H1 (cell line): ENCODE measurements around the gene CCDC196. TPM values are rescaled to one million over a fixed set of nuclear protein-coding genes. Genes with fewer than 3 reads are reported as not detected.

Experiments used
- CTCF ChIA-PET: fragments of 300-600 bp; sonication (Branson Sonifier 250); formaldehyde crosslinking; loops from one replicate; lab custom pipeline; 2021; ENCODE audit not compliant: partially characterized antibody; lab: Charles Lee
- POLR2A ChIA-PET: fragments of 300-600 bp; sonication (Branson Sonifier 250); formaldehyde crosslinking; loops from one replicate; lab custom pipeline; 2021; ENCODE audit warnings: inconsistent platforms; ENCODE audit not compliant: partially characterized antibody; lab: Charles Lee
- DNase-seq, 2 experiments: peaks; one replicate each; pipeline versions ENCODE4 v3.0.0 to v3.0.0-alpha.2; 2010 to 2022; ENCODE audit warnings: low spot score in 2 of 2, low read depth in 1 of 2, mixed read lengths in 1 of 2
- FAIRE-seq: peaks from 2 replicates; lab custom pipeline; 2011; peaks lifted over from hg19 to GRCh38; lab: Jason Lieb, UNC
- H2AFZ ChIP-seq: 2 replicates; pipeline ENCODE4 v1.8.1; 2012; ENCODE audit warnings: low read length, inconsistent platforms
- H2AK5ac ChIP-seq: 2 replicates; pipeline ENCODE4 v1.6.1; 2013; ENCODE audit warnings: low read depth, low read length
- H2BK120ac ChIP-seq: replicated peaks from 2 replicates; pipeline ENCODE3; 2013; ENCODE audit warnings: low read depth, low read length, inconsistent platforms
- H2BK12ac ChIP-seq: 2 replicates; pipeline ENCODE4 v1.6.1; 2013; ENCODE audit warnings: low read depth, low read length
- H2BK15ac ChIP-seq: 2 replicates; pipeline ENCODE4 v1.6.1; 2013; ENCODE audit warnings: low read length
- H2BK20ac ChIP-seq: 2 replicates; pipeline ENCODE4 v1.6.1; 2013; ENCODE audit warnings: low read length
- H2BK5ac ChIP-seq: 2 replicates; pipeline ENCODE4 v1.6.1; 2013; ENCODE audit warnings: low read depth, low read length
- H3K14ac ChIP-seq: 2 replicates; pipeline ENCODE4 v1.6.1; 2013; ENCODE audit warnings: inconsistent platforms; ENCODE audit not compliant: insufficient read length
- H3K18ac ChIP-seq: 2 replicates; pipeline ENCODE4 v1.6.1; 2013; ENCODE audit warnings: low read length; ENCODE audit errors: extremely low read depth
- H3K23ac ChIP-seq: 2 replicates; pipeline ENCODE4 v1.6.1; 2013; ENCODE audit warnings: inconsistent platforms; ENCODE audit not compliant: insufficient read length
- H3K23me2 ChIP-seq: 2 replicates; pipeline ENCODE4 v1.6.1; 2013; ENCODE audit warnings: low read depth, low read length
- H3K27ac ChIP-seq: 2 replicates; pipeline ENCODE4 v1.6.1; 2011; ENCODE audit warnings: low read depth, low read length, inconsistent platforms
- H3K27me3 ChIP-seq, 4 experiments: replicated peaks in 1 of 4; 1 replicate in 1 of 4; 2 replicates in 3 of 4; pipeline versions ENCODE4 v1.6.1 to v1.8.1; 2011 to 2013; ENCODE audit warnings: low read length in 3 of 4, mild to moderate bottlenecking in 3 of 4, inconsistent platforms in 2 of 4, mixed read lengths in 2 of 4, moderate library complexity in 1 of 4; ENCODE audit not compliant: control insufficient read depth in 3 of 4, insufficient read depth in 3 of 4; ENCODE audit errors: extremely low read depth in 1 of 4
- H3K36me3 ChIP-seq, 4 experiments: 2 replicates each; pipeline versions ENCODE4 v1.6.1 to v1.8.1; 2011 to 2013; ENCODE audit warnings: mild to moderate bottlenecking in 4 of 4, low read length in 3 of 4, moderate library complexity in 2 of 4, control low read depth in 1 of 4, inconsistent platforms in 1 of 4; ENCODE audit not compliant: insufficient read depth in 4 of 4, control insufficient read depth in 2 of 4
- H3K4ac ChIP-seq: replicated peaks from 2 replicates; pipeline ENCODE3; 2013; ENCODE audit warnings: low read length, low read depth, mixed read lengths, inconsistent platforms; ENCODE audit not compliant: insufficient read length
- H3K4me1 ChIP-seq, 4 experiments: replicated peaks in 1 of 4; 1 replicate in 1 of 4; 2 replicates in 3 of 4; pipeline versions ENCODE4 v1.6.1 to v1.8.1; 2011 to 2013; ENCODE audit warnings: low read length in 3 of 4, inconsistent platforms in 2 of 4, mixed read lengths in 1 of 4; ENCODE audit not compliant: insufficient read depth in 4 of 4, control insufficient read depth in 3 of 4
- H3K4me2 ChIP-seq, 2 experiments: 2 replicates each; pipeline versions ENCODE4 v1.6.1 to v1.8.1; 2011 to 2013; ENCODE audit warnings: low read depth in 2 of 2, low read length in 2 of 2, control low read depth in 1 of 2, inconsistent platforms in 1 of 2, mild to moderate bottlenecking in 1 of 2; ENCODE audit not compliant: insufficient read depth in 1 of 2
- H3K4me3 ChIP-seq, 4 experiments: fragments of 200-600, 300-600 bp in 1 of 4; sonication (generic), shearing (Covaris generic), sonication (Bioruptor Twin) in 1 of 4; 2 replicates each; pipeline versions ENCODE4 v1.5.1 to v1.8.1; 2011 to 2016; ENCODE audit warnings: low read length in 4 of 4, low read depth in 3 of 4, control low read depth in 2 of 4, inconsistent platforms in 2 of 4, mild to moderate bottlenecking in 2 of 4, mixed read lengths in 1 of 4, moderate library complexity in 1 of 4; ENCODE audit not compliant: insufficient read depth in 2 of 4; ENCODE audit errors: extremely low read depth in 1 of 4
- H3K56ac ChIP-seq: replicated peaks from 2 replicates; pipeline ENCODE3; 2013; ENCODE audit warnings: low read depth, mild to moderate bottlenecking, mixed read lengths, low read length, inconsistent platforms; ENCODE audit not compliant: insufficient read length
- H3K79me1 ChIP-seq: 2 replicates; pipeline ENCODE4 v1.6.1; 2013; ENCODE audit warnings: low read depth, low read length, control low read depth
- H3K79me2 ChIP-seq, 2 experiments: 2 replicates each; pipeline versions ENCODE4 v1.6.1 to v1.8.1; 2012 to 2013; ENCODE audit warnings: low read length in 2 of 2, mild to moderate bottlenecking in 2 of 2, inconsistent platforms in 1 of 2; ENCODE audit not compliant: insufficient read depth in 2 of 2, control insufficient read depth in 1 of 2
- H3K9ac ChIP-seq, 4 experiments: replicated peaks in 1 of 4; 1 replicate in 1 of 4; 2 replicates in 3 of 4; pipeline versions ENCODE4 v1.6.1 to v1.8.1; 2011 to 2013; ENCODE audit warnings: low read depth in 3 of 4, low read length in 3 of 4, control low read depth in 2 of 4, mild to moderate bottlenecking in 2 of 4, moderate library complexity in 2 of 4, inconsistent platforms in 1 of 4; ENCODE audit errors: extremely low read depth in 1 of 4
- H3K9me3 ChIP-seq, 2 experiments: 2 replicates each; pipeline versions ENCODE4 v1.6.1 to v1.8.1; 2012 to 2013; ENCODE audit warnings: mild to moderate bottlenecking in 2 of 2, moderate library complexity in 2 of 2, control low read depth in 1 of 2, inconsistent platforms in 1 of 2, low read depth in 1 of 2, low read length in 1 of 2, mixed read lengths in 1 of 2; ENCODE audit not compliant: insufficient read depth in 2 of 2
- H4K20me1 ChIP-seq, 2 experiments: replicated peaks in 1 of 2; 2 replicates each; pipeline versions ENCODE3 to v1.8.1; 2011 to 2013; ENCODE audit warnings: inconsistent platforms in 2 of 2, low read length in 2 of 2, mild to moderate bottlenecking in 1 of 2; ENCODE audit not compliant: insufficient read depth in 2 of 2, control insufficient read depth in 1 of 2
- H4K5ac ChIP-seq: 2 replicates; pipeline ENCODE4 v1.6.1; 2013; ENCODE audit warnings: low read length, low read depth, mixed read lengths, inconsistent platforms; ENCODE audit not compliant: insufficient read length
- H4K8ac ChIP-seq: 2 replicates; pipeline ENCODE4 v1.8.0; 2013; ENCODE audit warnings: mild to moderate bottlenecking, moderate library complexity, low read length, inconsistent platforms; ENCODE audit not compliant: insufficient read depth; ENCODE audit errors: extremely low read depth
- H4K91ac ChIP-seq: replicated peaks from 2 replicates; pipeline ENCODE3; 2013; ENCODE audit warnings: low read length, mixed read lengths, inconsistent platforms; ENCODE audit not compliant: insufficient read length
- CTBP2 ChIP-seq: IDR thresholded peaks from 2 replicates; pipeline ENCODE4 v1.7.0; 2011; ENCODE audit warnings: borderline replicate concordance, mild to moderate bottlenecking, moderate library complexity, mixed read lengths, low read length; ENCODE audit not compliant: insufficient read depth, insufficient read length
- KDM1A ChIP-seq: fragments of 200-600, 300-600 bp; sonication (generic); IDR thresholded peaks from 2 replicates; pipeline ENCODE4 v1.7.1; 2016; ENCODE audit warnings: mild to moderate bottlenecking, low read length, borderline replicate concordance
- NRF1 ChIP-seq: IDR thresholded peaks from 2 replicates; pipeline ENCODE4 v1.6.1; 2011; ENCODE audit warnings: mild to moderate bottlenecking, low read depth, low read length, improper control_type of control experiment
- PHF8 ChIP-seq: fragments of 200-600 bp; sonication (generic); conservative IDR thresholded peaks from 2 replicates; pipeline ENCODE4 v1.7.1; 2012; ENCODE audit warnings: low read depth, mild to moderate bottlenecking, inconsistent platforms, low read length, moderate library complexity
- POLR2AphosphoS5 ChIP-seq: IDR thresholded peaks from 2 replicates; pipeline ENCODE4 v1.6.1; 2011; ENCODE audit warnings: low read depth, low read length
- SP1 ChIP-seq: IDR thresholded peaks from 2 replicates; pipeline ENCODE4 v1.6.1; 2011; ENCODE audit warnings: low read depth, low read length
- SRF ChIP-seq: IDR thresholded peaks from 2 replicates; pipeline ENCODE4 v1.6.1; 2011; ENCODE audit warnings: mild to moderate bottlenecking, low read depth, low read length, moderate library complexity
- TAF7 ChIP-seq: optimal IDR thresholded peaks from 2 replicates; pipeline ENCODE3; 2011; ENCODE audit warnings: low read depth, mild to moderate bottlenecking, inconsistent platforms, low read length, moderate library complexity, borderline replicate concordance
- TEAD4 ChIP-seq: IDR thresholded peaks from 2 replicates; pipeline ENCODE4 v1.6.1; 2012; ENCODE audit warnings: low read depth, low read length, inconsistent platforms, mixed read lengths
- USF2 ChIP-seq: IDR thresholded peaks from 2 replicates; pipeline ENCODE4 v1.6.1; 2011; ENCODE audit warnings: low read length, improper control_type of control experiment
- YY1 ChIP-seq: IDR thresholded peaks from 2 replicates; pipeline ENCODE4 v1.6.1; 2011; ENCODE audit warnings: low read depth, mild to moderate bottlenecking, low read length
- WGBS, 2 experiments: shearing (Covaris generic) in 1 of 2; methylation state at CpG; one replicate each; pipeline versions ENCODE4 v1.1.6 to v1.1.7; 2013 to 2015; ENCODE audit warnings: low lambda C conversion rate in 2 of 2, mixed read lengths in 2 of 2, inconsistent platforms in 1 of 2, low coverage in 1 of 2, missing lambda C conversion rate in 1 of 2; ENCODE audit not compliant: insufficient replicate concordance in 2 of 2, insufficient coverage in 1 of 2, insufficient read length in 1 of 2; ENCODE audit errors: extremely low coverage in 1 of 2, missing lambda C conversion rate in 1 of 2; 5-methylcytosine and 5-hydroxymethylcytosine counted together
- polyA plus RNA-seq, 7 experiments: library from polyadenylated mRNA; depleted of rRNA in 3 of 7; stranded (reverse) in 5 of 7; unstranded in 2 of 7; fragments of >200 nt in 5 of 7; fragments of 200-250 nt in 2 of 7; gene quantifications; 1 replicate in 5 of 7; 2 replicates in 1 of 7; 4 replicates in 1 of 7; pipeline versions ENCODE4 v1.2.1 to v1.2.3, GENCODE V29; 2011 to 2013; ENCODE audit warnings: missing spikeins in 2 of 7, mixed read lengths in 2 of 7
- total RNA-seq: library from RNA; stranded (reverse); fragmentation: NEBNext Ultra II Directional; extraction: Animal tissue kit (Norgen Biotek cat#: 25700); gene quantifications from 2 replicates; pipeline ENCODE4 v1.2.1, GENCODE V29; 2021
- TF ChIP-seq, protein P1 (sequence below): IDR thresholded peaks from 2 replicates; pipeline ENCODE4 v1.6.1; 2012; ENCODE audit warnings: low read length, inconsistent platforms

The CCDC196 gene
- total and polyA plus RNA-seq, 2 of the 8 experiments (the other 6 are each of a cell fraction or from before 2014, with no cell fraction given) = not detected

GRCh38 chr14:66530526-66530925 is 44.4 kb downstream of the CCDC196 start:
- no peak overlapping the region for H3K14ac ChIP-seq
- CTCF ChIA-PET = interaction anchor here (0.6 kb wide), 2 partner anchors 17 to 99 kb away, joined by 3 read pairs; no protein-coding TSS in a partner anchor
- no peak for DNase-seq
- peaks cover 0 to 53% of the 10 kb centered on the region in 2 experiments; a peak in 2 of 4 replicates for H3K79me2 ChIP-seq
- H2BK120ac ChIP-seq = no peak overlapping the region
- no peak overlapping the region for H3K9ac ChIP-seq
- no peaks in the 10 kb centered on the region; the same call in 1 of the 2 replicates for H3K79me1 ChIP-seq
- H4K91ac ChIP-seq = no peak overlapping the region
- POLR2A ChIA-PET = no interaction called here
- H3K4me1 ChIP-seq = no peaks in the 10 kb centered on the region; a peak in 2 of 7 replicates
- no peak overlapping the region for H2BK12ac ChIP-seq
- H3K9me3 ChIP-seq = no peaks in the 10 kb centered on the region
- no peaks in the 10 kb centered on the region for H3K36me3 ChIP-seq
- H2BK20ac ChIP-seq = no peak overlapping the region
- no peaks in the 10 kb centered on the region for H3K23me2 ChIP-seq
- no peak overlapping the region for H3K4me2 ChIP-seq
- H3K4me3 ChIP-seq = no peak overlapping the region
- H3K56ac ChIP-seq = no peak overlapping the region
- no peak overlapping the region for H3K4ac ChIP-seq
- H2BK15ac ChIP-seq = no peak overlapping the region
- no peak overlapping the region for H4K8ac ChIP-seq
- FAIRE-seq = no peak
- no peak overlapping the region for H4K5ac ChIP-seq
- no peak overlapping the region for H3K23ac ChIP-seq
- no peak overlapping the region for H2AK5ac ChIP-seq
- no peak overlapping the region for H2AFZ ChIP-seq
- no peaks in the 10 kb centered on the region for H4K20me1 ChIP-seq
- no peak overlapping the region for H3K27ac ChIP-seq
- WGBS, 2 experiments = 92% methylated on average over 9 of the region's 9 CpGs; no CpG with 5 or more reads in 1 of the 2 experiments
- H3K18ac ChIP-seq = no peak overlapping the region
- H3K27me3 ChIP-seq = no peaks in the 10 kb centered on the region
- no peak overlapping the region for H2BK5ac ChIP-seq
- TF ChIP-seq NRF1 (no peak), TEAD4 (no peak), YY1 (no peak), SRF (no peak), KDM1A (no peak), POLR2AphosphoS5 (no peak), SP1 (no peak), CTBP2 (no peak), PHF8 (no peak), USF2 (no peak), TAF7 (no peak)
- TF ChIP-seq, protein P1, sequence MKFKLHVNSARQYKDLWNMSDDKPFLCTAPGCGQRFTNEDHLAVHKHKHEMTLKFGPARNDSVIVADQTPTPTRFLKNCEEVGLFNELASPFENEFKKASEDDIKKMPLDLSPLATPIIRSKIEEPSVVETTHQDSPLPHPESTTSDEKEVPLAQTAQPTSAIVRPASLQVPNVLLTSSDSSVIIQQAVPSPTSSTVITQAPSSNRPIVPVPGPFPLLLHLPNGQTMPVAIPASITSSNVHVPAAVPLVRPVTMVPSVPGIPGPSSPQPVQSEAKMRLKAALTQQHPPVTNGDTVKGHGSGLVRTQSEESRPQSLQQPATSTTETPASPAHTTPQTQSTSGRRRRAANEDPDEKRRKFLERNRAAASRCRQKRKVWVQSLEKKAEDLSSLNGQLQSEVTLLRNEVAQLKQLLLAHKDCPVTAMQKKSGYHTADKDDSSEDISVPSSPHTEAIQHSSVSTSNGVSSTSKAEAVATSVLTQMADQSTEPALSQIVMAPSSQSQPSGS = no peak
